ENCODE measurements around the gene SUGCT.

Gene SUGCT

DNA sequence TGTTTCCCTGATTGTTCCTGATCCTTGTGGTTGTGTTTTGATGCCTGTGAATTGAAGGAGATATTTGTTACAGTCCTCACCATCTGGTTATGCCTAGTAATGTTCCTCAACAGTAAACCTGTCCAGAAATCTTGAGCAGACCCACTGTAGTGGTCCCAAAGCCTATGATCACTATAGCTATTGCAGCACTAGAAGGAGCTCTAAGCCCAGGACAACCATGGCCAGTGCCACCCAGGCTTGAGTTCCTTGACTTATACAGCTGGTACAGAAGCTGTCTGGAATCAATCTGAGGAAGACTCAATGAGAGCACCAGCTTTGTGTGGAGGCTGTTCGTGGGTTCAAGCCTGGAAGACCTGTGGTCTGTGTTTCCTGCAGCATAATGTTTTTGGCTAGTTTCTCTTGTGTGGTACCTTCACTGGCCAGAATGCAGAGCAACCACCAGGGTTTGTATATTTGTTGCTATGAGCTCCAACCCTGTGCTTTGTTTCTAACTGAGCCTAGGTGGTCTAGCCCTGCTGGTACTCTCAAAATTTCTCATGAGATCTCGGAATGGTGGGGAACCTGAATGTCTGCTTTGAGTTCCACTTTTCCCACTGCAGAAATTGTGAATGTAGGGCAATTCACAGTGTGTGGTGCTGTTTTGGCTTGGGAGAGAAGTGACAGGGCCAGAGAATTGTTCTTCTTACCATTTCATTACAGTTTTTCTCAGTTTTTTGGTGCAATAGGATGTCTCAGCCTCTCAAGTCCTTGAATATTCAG lies 355.2 kb downstream of the SUGCT start:
- no peak for DNase-seq

DNA sequence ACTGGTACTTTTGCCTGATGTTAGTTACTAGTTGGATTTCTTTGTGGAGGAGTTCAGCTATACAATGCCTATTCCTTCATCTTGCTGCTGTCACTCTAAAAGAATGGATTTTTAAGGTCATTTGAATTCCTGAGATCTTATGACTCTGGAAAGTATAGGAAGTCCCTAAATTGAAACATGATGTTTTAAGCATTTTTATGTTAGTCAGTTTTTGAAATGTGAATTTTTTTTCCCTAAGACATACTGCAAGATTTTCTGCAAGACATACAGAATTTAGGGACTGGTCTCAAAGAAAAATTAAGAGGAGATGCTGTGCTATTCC lies 355.8 kb downstream of the SUGCT start:
- DNase-seq: no peak

DNA sequence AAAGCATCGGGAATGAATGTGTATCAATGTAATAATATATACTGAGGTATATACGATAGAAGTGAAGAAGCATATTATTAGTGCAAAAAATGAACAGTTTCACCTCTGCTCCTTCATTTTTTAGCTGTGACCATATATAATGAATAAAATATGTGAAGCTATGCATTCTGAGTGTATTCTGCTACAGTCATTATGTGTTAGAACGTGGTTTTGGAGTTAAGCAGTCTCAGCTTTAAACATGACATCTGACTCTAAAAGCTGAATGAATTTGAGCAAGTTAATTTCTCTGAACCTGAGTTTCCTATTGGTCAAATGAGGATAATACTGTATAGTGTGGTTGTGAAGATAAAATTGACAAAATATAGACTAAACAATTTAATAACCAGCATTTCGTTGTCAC lies 358.1 kb downstream of the SUGCT start:
- no peak for DNase-seq

DNA sequence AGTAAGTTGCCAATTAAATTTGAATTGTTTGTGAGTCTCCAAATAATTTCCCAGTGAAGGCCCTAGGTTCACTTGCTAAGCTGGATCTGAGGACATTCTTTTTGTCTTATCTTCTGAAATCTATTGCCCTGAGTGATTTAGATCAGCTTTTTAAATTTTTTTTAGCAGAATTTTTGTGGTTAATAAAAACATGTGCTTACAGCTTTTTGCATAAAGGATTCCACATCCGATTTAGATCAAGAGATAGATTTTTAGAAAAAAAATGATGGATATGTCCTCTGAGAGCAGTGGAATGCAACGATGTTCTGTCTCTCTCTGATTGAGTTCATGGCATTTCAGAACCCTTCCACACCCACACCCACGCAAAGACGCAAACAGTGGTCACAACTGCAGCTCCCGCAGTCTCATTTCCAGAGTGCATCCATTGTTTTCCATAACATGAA lies 358.8 kb downstream of the SUGCT start:
- DNase-seq: no peak

DNA sequence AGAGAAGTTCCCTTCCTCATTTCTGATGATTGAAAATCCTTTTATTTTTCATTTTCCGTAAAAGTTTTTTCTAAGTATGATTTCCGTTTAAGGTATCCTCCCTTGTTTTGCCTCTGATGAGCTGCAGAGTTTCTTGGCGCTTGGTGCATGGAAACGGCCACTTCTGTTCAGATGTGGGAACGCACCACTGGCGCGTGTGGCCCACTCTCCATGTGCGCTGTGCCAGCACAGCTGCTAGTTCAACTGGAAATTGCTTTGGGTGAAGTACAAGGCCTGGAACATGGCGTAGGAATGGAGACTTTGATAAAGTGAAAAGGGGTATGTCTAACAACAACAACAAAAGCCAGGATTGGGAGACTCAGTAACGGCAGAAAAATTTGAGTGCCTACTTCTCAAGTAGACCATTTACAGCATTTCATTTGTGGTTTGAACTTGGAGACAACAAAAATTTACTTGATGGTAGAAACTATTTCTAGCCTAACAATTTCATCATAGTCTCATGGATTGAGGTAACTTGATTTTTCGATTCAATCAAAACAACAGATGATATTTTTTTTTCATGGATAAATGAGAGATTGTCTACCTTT lies 364.2 kb downstream of the SUGCT start:
- no peak for DNase-seq

DNA sequence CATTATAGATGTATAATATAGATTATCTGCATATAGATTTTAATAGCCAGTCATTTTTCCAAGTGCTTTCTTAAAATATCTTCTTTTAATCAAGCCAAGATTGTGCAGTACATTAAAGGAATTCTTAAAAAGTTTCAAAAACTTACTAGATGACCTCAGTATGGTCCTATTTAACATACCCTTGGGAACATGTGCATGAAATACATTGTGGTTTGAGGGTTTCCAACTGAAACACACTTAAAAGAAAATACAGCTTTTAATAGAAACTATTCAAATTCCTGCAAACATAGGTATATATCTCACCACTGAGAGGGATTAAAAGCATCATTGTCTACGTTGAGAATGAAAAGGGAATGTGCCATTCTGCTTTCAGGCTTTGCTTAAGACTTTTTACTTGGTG lies 364.9 kb downstream of the SUGCT start:
- no peak for DNase-seq

DNA sequence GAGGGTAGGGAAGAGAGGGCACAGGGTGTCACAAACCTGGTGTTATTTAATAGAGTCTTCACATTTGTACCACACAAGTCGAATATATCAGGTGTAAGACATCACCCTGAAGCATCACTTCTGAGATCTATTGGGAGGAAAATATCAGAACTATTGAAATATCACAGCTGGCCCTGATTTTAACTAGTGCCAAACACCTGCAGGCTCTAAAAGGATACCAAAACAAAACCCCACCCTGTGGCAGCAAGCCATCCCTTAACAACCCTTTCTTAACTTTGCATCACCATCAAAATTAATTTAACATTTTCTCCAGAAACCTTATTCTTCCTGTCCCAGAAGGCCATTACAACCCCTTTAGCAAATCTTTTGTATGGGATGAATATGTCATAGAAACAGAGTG lies 365.4 kb downstream of the SUGCT start:
- no peak for DNase-seq

DNA sequence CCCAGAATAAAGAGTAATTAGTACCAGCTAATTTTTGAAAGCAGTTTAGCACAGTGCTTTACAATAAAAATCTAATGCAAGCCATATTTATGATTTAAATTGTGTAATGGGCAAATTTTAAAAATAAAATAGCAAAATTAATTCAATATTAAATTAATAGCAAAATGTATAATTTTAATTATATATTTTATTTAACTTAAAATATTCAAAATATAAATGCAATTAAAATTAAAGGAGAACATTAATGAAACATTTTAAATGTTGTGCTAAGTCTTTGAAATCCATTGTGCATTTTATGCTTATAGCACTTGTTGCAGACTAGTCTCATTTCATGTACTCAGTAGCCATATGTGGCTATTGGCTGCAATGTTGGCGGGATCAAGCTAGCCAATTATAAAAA lies 367.6 kb downstream of the SUGCT start:
- no peak for DNase-seq

DNA sequence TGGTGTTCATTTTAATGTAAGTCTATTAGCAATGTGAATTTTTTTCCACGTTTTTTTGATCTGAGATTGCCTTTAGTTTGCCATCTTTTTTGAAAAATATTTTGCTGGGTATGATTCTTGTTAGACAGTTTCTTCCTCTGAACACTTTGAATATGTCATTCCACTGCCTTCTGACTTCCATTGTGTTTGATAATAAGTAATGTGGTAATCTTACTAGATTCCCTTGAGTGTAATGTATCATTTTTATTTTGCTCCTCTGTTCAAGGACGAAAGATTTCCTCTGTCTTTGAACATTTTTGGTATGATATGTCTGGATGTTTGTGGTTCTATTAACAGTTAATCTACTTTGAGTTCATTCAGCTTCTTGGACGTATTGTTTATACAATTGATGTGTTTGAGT lies 371.4 kb downstream of the SUGCT start:
- no peak for DNase-seq

DNA sequence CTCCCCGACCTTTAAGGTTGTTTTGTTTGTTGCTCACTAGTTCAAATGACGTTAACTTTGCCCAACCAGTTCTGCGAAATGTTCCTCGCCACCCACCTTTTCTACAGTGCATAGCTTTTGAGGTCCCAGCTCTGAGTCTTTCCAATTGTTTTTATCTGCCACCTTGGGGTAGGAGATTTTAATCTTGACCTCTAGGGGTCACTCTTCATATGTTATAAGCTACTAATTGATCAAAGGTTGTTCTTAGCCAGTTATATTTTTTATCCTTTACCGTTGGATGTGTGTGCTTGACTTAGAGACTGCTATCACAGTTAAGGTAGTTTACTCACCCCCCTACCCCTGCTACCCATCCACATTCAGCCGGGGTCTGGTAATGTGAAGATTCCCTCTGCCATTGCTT lies 372.4 kb downstream of the SUGCT start:
- no peak for DNase-seq

DNA sequence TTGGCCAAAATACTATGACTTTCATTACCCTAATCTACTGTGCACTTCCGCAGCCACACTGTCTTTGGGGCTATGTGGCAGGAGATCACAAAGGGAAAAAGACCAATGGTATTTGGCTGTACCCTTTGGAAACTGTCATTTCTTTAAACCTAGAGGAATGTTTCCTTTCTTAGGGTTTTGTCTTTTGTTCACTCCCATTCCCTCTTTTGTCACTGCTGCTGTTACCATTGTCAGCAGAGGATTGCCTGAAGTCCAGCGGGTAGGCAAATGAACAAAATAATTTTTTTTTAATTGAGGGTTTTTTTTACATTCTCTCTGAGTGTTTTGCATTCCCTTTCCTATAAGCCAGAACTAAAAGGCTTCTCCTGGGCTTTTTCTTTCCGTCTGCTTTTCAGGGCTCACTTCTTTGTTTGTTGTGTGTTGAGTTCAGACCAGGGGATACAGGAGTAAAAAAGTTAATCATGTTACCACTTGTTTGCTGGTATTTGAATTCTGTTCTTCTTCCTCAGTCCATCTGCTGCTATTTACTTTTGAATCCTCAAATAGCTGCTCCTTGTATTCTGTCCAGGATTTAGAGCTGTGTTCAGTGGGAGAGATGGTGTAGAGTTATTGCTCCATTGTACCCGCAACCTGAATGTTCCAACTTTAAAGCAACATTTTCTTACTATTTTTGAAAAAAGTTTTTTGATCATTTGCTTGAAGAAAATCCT lies 374.6 kb downstream of the SUGCT start:
- DNase-seq: no peak

DNA sequence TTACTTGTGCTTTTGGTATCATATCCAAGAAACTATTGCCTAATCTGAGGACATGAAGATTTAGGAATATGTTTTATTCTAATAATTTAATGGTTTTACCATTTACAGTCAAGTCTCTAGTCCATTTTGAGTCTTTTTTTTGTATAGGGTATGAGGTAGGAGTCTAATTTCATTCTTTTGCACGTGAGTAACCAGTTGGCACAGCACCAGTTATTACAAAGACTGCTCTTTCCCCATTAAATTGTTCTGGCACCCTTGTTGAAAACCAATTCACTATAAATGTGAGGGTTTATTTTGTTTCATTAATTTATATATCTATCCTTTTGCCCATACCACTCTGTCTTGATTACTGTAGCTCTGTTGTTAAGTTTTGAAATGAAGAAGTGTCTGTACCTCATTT lies 381.6 kb downstream of the SUGCT start:
- no peak for DNase-seq

DNA sequence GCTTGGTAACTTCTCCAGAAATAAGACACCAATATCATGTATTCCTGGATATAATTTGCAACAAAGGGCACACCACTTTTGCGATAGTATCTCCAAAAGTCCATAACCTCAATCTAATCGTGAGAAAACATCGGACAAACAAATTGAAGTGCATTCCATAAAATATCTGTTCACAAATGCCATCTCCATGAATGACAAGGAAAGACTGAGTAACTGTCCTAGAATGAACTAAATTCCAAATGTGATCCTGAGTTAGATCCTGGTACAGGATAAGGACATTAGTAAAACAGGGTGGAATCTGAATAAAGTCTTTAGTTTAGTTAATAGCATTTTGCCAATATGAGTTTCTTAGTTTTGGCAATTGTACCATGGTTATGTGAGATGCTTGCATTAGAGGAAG lies 384.2 kb downstream of the SUGCT start:
- DNase-seq: no peak

DNA sequence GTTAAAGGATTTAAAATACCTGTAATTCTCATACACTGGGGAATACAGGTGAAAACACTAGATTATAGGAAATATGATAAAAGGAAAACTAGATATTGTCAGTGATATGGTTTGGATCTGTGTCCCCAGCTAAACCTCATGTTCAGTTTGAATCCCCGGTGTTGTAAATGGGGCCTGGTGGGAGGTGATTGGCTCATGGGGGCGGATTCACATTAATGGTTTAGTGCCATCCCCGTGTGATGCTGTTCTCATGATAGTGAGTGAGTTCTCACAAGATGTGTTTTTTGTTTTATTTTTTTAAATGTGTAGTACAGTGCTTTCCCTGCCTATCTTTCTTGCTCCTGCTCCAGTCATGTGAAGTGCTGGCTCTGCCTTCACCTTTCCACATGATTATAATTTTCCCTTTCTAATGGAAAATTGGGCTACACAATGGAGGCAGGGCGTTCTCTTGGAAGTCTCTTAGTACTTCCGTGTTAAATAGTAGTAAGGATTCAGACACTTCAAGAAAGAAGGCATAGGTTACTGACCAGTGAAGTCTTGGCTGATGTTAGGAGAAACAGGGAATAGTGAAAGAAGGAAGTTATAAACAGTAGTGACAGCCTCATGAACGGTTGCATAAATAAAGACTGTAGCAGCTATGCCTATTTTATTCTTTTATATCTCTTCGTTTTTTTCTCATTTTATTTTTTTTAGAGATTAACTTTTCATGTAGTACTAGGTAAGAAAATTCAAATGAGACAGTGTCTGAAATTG lies 386.4 kb downstream of the SUGCT start:
- DNase-seq: no peak

DNA sequence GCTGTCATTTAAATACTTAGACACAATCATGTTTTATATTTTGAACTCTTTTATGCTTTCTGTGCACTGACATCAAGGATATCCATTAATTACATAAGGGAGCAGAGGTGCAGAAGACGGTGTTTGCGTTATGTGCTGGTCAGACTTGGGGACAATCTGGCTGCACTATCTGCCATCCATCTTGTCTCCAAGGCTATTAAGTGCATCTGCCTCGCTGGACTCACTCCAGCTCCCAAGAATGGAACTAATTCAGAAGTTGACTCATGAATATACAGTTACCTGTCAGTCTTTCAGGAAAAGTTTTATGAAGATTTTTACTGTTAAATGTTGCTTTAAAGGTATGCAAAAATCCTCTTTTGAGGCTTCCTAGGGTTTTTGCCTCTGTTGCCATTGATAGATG lies 391.0 kb downstream of the SUGCT start:
- DNase-seq: no peak

DNA sequence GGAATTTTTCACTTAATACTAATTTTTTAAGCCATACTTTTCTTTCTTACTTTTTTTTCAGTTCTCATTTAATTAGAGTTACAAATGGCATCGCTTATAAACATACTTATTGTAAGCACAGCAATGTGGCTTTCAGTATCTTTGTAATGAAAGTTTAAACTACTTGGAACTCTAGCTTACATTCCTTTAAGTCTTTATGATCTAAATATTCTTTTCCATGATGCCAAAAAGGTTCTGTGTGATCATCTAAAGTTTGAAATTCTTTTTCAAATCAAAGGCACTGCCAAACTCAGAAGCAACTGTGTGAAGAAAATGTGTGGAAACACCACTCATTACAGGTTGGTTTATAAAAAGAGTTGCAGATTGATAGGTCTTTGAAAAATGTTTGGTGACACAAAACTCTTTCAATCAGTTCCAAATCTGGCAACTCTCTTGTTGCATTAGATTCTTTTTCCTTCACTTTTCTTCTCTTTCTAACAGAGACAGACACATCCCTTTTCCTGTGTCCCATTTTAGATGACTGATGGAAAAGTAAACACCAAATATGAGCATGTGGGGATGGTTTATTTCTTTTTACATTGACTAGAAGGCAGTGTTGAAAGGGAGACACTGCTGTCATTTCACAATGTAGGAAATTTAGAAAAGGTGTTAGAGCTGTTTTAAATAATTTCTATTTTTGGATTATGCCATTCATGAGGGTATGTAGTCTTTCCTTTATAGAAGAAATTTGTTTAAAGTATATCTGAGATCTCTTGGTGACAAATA lies 392.3 kb downstream of the SUGCT start:
- no peak for DNase-seq

DNA sequence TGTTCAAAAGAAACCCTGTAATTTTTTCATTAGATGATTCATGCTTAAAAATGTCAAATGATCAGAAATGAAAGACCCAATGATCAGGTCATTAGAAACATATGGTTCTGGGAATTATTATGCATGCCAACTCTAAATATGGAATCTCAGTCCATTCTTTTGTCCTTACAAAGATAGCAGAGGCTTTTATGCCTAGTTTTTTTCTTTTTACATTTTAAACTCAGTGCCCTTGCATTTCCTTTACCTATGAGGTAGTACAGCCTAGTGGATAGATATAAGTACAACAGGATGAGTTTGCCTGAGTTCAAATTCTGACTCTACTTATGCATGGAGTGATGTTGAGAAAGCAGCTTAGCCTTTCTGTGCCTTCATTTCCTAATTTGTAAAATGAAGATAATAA lies 392.9 kb downstream of the SUGCT start:
- no peak for DNase-seq

DNA sequence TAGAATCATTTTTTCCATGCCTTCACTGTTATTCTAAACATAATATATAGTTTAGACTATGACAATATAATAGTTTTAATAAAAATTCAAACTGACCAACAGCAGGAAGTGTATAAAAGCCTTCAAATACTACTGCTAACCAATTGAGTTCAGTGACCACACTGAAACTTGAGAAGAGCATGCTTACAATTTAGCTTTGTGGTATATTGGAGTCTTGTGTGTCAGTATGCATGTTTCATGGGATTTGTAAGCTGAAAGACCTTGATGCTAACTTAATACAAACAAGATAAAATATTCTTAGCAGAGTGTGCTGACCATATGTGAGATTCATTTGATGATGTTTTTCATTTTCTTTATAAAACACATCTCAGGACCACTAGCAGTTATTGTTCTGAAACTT lies 395.5 kb downstream of the SUGCT start:
- DNase-seq: no peak

DNA sequence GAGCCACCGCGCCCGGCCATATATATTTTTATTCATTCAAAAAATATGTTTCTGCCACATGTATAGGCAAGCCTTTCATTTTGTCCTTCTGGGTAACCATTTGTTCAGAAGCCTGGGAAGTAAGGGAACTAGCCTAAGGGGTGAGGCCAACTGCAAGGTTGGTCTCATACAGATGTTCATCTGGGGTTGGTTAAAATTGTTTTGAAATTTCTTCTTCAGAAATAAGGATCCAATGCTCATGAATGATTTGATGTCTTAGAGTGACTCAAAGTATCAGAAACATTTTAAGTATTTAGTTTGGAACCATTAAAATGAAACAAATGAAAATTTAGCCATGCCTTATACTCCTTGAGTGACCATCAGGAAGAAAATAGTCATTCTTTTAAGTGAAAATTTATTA lies 397.2 kb downstream of the SUGCT start:
- DNase-seq: no peak

DNA sequence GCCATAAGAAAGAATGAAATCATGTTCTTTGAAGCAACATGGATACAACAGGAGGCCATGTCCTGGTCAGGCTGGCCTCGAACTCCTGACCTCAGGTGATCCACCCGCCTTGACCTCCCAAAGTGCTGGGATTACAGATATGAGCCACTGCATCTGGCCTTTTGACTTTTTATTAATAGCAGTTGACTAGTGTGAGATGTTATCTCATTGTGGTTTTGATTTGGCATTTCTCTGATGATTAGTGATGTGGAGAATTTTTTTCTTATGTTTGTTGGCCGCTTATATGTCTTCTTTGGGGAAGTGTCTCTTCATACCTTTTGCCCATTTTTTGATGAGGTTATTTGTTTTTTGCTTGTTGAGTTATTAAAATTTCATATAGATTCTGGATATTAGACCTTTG lies 400.9 kb downstream of the SUGCT start:
- no peak for DNase-seq

DNA sequence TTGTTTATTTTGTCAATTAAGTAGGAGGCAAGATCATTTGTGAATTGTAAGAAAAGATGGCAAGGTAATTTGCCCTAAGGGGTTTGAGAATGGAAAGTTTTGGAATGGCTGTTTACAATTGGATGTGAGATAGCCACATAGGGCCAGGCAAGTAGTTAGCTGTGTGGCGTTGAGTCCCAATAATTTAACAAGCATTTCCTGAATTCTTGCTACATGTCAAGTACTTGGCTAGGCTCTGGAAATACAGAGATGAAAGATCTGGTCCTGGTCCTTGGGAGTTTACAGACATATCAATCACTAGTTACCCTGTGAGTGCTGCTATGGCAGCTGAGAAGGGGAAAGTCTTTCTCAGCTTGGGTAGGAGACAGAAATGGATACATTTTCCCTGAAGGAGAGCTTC lies 401.6 kb downstream of the SUGCT start:
- no peak for DNase-seq

DNA sequence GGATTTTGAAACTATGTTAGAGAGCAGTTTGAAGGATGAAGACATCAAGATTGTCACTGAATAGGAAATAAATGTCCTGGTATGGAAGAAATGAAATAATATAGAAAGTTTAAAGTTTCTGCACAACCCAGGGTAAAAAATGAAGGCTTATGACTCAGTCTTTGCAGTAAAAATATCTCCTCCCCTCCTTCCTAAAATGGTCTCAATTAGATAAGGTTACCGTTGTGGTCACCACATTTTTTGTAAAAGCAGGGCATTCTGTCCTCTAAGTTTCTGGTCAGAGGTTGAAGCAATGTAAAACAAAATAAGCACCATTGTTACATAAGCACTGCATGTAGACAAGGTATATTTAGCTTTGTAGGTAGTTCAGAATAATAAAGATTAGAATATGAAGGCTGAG lies 403.5 kb downstream of the SUGCT start:
- DNase-seq: no peak

DNA sequence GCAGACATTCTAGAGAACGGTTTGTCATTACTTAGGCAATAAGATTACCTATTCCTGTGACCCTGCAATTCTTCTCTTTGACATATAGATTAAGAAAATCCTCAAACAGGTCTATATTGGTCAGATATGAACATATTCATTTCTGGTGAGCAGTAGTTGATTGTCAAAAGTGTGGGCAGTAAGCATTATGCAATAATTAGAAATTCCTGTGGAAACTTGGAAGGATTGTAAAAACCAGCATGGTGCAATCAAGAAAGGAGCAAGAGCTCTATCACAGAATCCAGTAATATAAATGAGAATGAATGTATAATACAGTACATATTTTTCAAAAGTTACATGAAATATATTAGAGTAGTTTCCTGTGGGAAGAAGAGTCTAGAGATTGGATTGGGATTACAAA lies 406.5 kb downstream of the SUGCT start:
- DNase-seq: no peak

All from NCI-H1694 (cell line).